Neural progenitor cell (in vitro differentiated cells): ENCODE measurements around the gene HDAC4. TPM values are rescaled to one million over a fixed set of nuclear protein-coding genes. Genes with fewer than 3 reads are reported as not detected.

Experiments used
- DNase-seq: peaks from one replicate; pipeline ENCODE4 v3.0.0-alpha.2; 2016; ENCODE audit warnings: low spot score
- H2AFZ ChIP-seq: fragments of 200-600 bp; sonication (generic); replicated peaks from 2 replicates; pipeline ENCODE4 v1.6.1; 2016; ENCODE audit warnings: antibody characterized with exemption
- H3F3A ChIP-seq: fragments of 200-600 bp; sonication (generic); 2 replicates; pipeline ENCODE4 v1.6.1; 2016; ENCODE audit warnings: antibody characterized with exemption, low read depth
- H3K27ac ChIP-seq: fragments of 200-600 bp; sonication (generic); 2 replicates; pipeline ENCODE4 v1.5.1; 2016; ENCODE audit warnings: mild to moderate bottlenecking
- H3K27me3 ChIP-seq: fragments of 200-600 bp; sonication (generic); 2 replicates; pipeline ENCODE4 v1.6.1; 2016; ENCODE audit warnings: mild to moderate bottlenecking, moderate library complexity
- H3K36me3 ChIP-seq: fragments of 200-600 bp; sonication (generic); 2 replicates; pipeline ENCODE4 v1.5.1; 2016
- H3K4me1 ChIP-seq: fragments of 200-600 bp; sonication (generic); 2 replicates; pipeline ENCODE4 v1.6.1; 2016; ENCODE audit warnings: mixed run types
- H3K4me2 ChIP-seq: fragments of 200-600 bp; sonication (generic); 2 replicates; pipeline ENCODE4 v1.6.1; 2016
- H3K4me3 ChIP-seq: fragments of 200-600 bp; sonication (generic); 2 replicates; pipeline ENCODE4 v1.5.1; 2016
- H3K79me2 ChIP-seq: fragments of 200-600 bp; sonication (generic); 2 replicates; pipeline ENCODE4 v1.6.1; 2016; ENCODE audit warnings: low read depth
- H3K9ac ChIP-seq: fragments of 200-600 bp; sonication (generic); 2 replicates; pipeline ENCODE4 v1.6.1; 2016
- H3K9me3 ChIP-seq: fragments of 200-600 bp; sonication (generic); 2 replicates; pipeline ENCODE4 v1.5.1; 2016; ENCODE audit warnings: low read depth
- H4K20me1 ChIP-seq: fragments of 200-600 bp; sonication (generic); 2 replicates; pipeline ENCODE4 v1.6.1; 2016; ENCODE audit warnings: low read depth
- H3K27ac Mint-ChIP-seq: 3 replicates; pipeline ENCODE4 v1.8.0; 2021; ENCODE audit warnings: mixed read lengths
- H3K27me3 Mint-ChIP-seq: 2 replicates; pipeline ENCODE4 v1.8.0; 2022; ENCODE audit warnings: low read depth, mild to moderate bottlenecking, inconsistent platforms, moderate library complexity, mixed read lengths; ENCODE audit not compliant: insufficient read depth
- H3K36me3 Mint-ChIP-seq: 3 replicates; pipeline ENCODE4 v1.8.0; 2021; ENCODE audit warnings: mixed read lengths
- H3K4me1 Mint-ChIP-seq: 3 replicates; pipeline ENCODE4 v1.8.0; 2021; ENCODE audit warnings: mixed read lengths
- H3K4me3 Mint-ChIP-seq: 3 replicates; pipeline ENCODE4 v1.8.0; 2021; ENCODE audit warnings: mild to moderate bottlenecking, moderate library complexity, mixed read lengths
- H3K9me3 Mint-ChIP-seq: 3 replicates; pipeline ENCODE4 v1.8.0; 2020; ENCODE audit warnings: mixed read lengths
- EZH2 ChIP-seq: fragments of 200-600 bp; sonication (generic); IDR thresholded peaks from 2 replicates; pipeline ENCODE4 v1.6.1; 2017; ENCODE audit warnings: antibody characterized with exemption, mild to moderate bottlenecking, moderate library complexity
- EZH2phosphoT487 ChIP-seq: fragments of 200-600 bp; sonication (generic); IDR thresholded peaks from 2 replicates; pipeline ENCODE4 v1.6.1; 2017; ENCODE audit warnings: antibody characterized with exemption
- total RNA-seq: library from RNA; depleted of rRNA; stranded (reverse); fragments of >200 nt; gene quantifications from 2 replicates; pipeline ENCODE4 v1.2.3, GENCODE V29; 2015; ENCODE audit warnings: low replicate concordance
- TF ChIP-seq, protein P1 (sequence below): fragments of 200-600 bp; sonication (generic); IDR thresholded peaks from 2 replicates; pipeline ENCODE4 v1.5.1; 2017; ENCODE audit warnings: antibody characterized with exemption, mild to moderate bottlenecking

HDAC4 gene
- total RNA-seq, 1 donor from 2014 or later = 36.0 TPM

DNA sequence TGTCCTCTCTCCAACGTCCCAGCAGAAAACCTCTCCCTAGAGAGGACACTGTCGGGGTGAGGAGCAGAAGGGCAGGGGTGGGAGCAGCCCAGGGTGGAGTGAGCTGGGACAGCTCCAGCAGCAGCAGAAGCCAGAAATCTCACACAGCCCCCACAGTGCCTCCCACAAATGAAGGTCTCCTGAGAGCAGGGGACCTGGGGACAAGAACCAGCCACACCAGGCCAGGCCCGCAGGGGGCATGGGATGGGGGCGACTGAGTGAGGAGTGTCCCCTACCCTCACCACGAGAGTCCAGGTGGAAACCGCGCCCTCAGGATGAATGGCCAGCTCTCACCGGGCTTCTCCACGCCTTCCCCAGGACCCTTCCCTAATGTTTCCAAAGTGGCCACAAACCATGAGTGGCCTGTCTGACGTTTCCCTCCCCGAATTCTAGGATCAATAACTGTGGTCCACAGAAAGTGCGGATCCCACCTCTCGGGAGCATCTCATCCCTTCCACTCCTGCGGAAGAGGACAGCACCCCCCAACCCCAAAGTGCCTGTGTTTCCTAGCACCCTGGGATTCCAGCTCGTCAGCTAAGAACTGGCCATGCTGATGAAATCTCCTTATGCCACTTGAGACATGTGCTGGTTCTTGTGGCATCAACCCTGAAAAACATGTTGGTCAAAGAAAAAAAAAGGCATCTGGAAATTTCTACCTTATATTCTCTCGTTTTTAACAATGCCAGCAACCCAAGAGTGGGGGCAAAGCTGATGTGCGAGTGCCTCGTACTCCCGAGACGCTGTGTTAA, 121.1 kb downstream of the HDAC4 start:
- peaks cover 16% of the 10 kb centered on the region for H3F3A ChIP-seq
- Mint-ChIP-seq H3K36me3 (no peaks in the 10 kb centered on the region), H3K27me3 (peaks cover 7% of the 10 kb centered on the region), H3K4me3 (no peak overlapping the region), H3K4me1 (peaks cover 30% of the 10 kb centered on the region), H3K9me3 (no peaks in the 10 kb centered on the region), H3K27ac (no peak overlapping the region)
- H3K36me3 ChIP-seq = no peaks in the 10 kb centered on the region
- H3K4me2 ChIP-seq = no peak overlapping the region
- no peak for DNase-seq
- H3K4me1 ChIP-seq = peaks cover 8% of the 10 kb centered on the region
- H2AFZ ChIP-seq = no peak overlapping the region
- no peak overlapping the region for H3K27ac ChIP-seq
- no peaks in the 10 kb centered on the region for H3K27me3 ChIP-seq
- no peak for TF ChIP-seq EZH2phosphoT487
- TF ChIP-seq, protein P1, sequence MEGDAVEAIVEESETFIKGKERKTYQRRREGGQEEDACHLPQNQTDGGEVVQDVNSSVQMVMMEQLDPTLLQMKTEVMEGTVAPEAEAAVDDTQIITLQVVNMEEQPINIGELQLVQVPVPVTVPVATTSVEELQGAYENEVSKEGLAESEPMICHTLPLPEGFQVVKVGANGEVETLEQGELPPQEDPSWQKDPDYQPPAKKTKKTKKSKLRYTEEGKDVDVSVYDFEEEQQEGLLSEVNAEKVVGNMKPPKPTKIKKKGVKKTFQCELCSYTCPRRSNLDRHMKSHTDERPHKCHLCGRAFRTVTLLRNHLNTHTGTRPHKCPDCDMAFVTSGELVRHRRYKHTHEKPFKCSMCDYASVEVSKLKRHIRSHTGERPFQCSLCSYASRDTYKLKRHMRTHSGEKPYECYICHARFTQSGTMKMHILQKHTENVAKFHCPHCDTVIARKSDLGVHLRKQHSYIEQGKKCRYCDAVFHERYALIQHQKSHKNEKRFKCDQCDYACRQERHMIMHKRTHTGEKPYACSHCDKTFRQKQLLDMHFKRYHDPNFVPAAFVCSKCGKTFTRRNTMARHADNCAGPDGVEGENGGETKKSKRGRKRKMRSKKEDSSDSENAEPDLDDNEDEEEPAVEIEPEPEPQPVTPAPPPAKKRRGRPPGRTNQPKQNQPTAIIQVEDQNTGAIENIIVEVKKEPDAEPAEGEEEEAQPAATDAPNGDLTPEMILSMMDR = no peak
- no peak overlapping the region for H3K9ac ChIP-seq
- peaks cover 53% of the 10 kb centered on the region for H4K20me1 ChIP-seq
- H3K4me3 ChIP-seq = no peak overlapping the region
- no peaks in the 10 kb centered on the region for H3K9me3 ChIP-seq
- peaks cover 77% of the 10 kb centered on the region for H3K79me2 ChIP-seq

DNA sequence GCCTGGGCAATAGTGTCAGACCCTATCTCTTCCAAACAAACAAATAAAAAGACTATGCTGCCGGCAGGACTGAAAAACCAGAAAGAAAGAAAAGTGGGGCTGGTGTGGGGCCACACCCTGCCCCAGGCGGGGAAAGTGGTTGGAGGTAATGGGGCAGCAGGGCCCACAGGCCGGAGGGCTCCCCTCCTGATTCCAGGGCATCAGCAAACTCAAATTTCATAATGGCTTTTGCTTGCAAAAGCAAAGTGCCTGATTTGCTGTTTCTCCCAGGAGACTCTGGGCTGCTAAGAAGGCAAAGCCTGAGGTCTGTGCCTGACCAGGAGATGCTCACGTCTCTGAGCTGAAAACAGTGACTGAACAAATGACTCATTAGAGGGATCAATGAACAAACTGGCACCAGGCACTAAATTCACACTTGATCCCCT, 121.9 kb downstream of the HDAC4 start:
- peaks cover 14% of the 10 kb centered on the region for H3K4me1 ChIP-seq
- H2AFZ ChIP-seq = no peak overlapping the region
- Mint-ChIP-seq H3K4me1 (peaks cover 37% of the 10 kb centered on the region), H3K9me3 (no peaks in the 10 kb centered on the region), H3K27ac (no peak overlapping the region), H3K4me3 (no peak overlapping the region), H3K27me3 (peaks cover 8% of the 10 kb centered on the region), H3K36me3 (no peaks in the 10 kb centered on the region)
- peaks cover 77% of the 10 kb centered on the region for H3K79me2 ChIP-seq
- no peak overlapping the region for H3K27ac ChIP-seq
- no peak for DNase-seq
- TF ChIP-seq EZH2phosphoT487 (no peak), EZH2 (no peak)
- TF ChIP-seq, protein P1 = no peak
- H3K27me3 ChIP-seq = no peaks in the 10 kb centered on the region
- no peak overlapping the region for H3K4me2 ChIP-seq
- H3K9ac ChIP-seq = no peak overlapping the region
- H3K4me3 ChIP-seq = no peak overlapping the region
- peaks cover 19% of the 10 kb centered on the region for H3F3A ChIP-seq
- H4K20me1 ChIP-seq = peaks cover 53% of the 10 kb centered on the region
- no peaks in the 10 kb centered on the region for H3K9me3 ChIP-seq
- H3K36me3 ChIP-seq = no peaks in the 10 kb centered on the region

DNA sequence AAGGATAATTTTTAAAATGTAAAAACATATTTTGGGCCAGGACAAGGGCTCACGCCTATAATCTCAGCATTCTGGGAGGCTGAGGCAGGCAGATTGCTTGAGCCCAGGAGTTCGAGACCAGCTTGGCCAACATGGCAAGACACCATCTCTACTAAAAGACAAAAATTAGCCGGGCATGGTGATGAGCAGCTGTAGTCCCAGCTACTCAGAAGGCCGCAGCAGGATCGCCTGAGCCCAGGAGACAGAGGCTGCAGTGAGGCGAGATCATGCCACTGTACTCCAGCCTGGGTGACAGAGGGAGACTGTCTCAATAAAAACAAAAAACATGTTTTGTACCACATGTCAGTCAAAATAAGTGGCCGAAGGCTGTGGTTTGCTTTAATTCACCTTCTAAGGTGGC, 122.5 kb downstream of the HDAC4 start:
- H3K9me3 Mint-ChIP-seq = no peaks in the 10 kb centered on the region
- peaks cover 41% of the 10 kb centered on the region for H3K4me1 Mint-ChIP-seq
- Histone ChIP-seq H3K79me2 (peaks cover 77% of the 10 kb centered on the region), H4K20me1 (peaks cover 54% of the 10 kb centered on the region), H3K9me3 (no peaks in the 10 kb centered on the region), H3F3A (peaks cover 19% of the 10 kb centered on the region), H3K27ac (no peak overlapping the region), H3K4me1 (peaks cover 14% of the 10 kb centered on the region), H3K9ac (no peak overlapping the region), H3K27me3 (no peaks in the 10 kb centered on the region), H3K36me3 (no peaks in the 10 kb centered on the region), H3K4me2 (no peak overlapping the region), H2AFZ (no peak overlapping the region), H3K4me3 (no peak overlapping the region)
- H3K27me3 Mint-ChIP-seq = peaks cover 8% of the 10 kb centered on the region
- no peak for TF ChIP-seq EZH2phosphoT487
- TF ChIP-seq EZH2 = no peak
- TF ChIP-seq, protein P1 = no peak
- DNase-seq = no peak
- H3K36me3 Mint-ChIP-seq = no peaks in the 10 kb centered on the region
- H3K27ac Mint-ChIP-seq = no peak overlapping the region
- H3K4me3 Mint-ChIP-seq = no peak overlapping the region
